Heart left ventricle (tissue), 13 donors: ENCODE measurements around the gene PTBP2.

Source experiments
- POLR2A ChIP-seq, 2 donors: fragments of 450-650 bp; IDR thresholded peaks; one replicate each; pipeline ENCODE4 v1.6.1; 2017; ENCODE audit warnings: antibody characterized with exemption in 2 of 2, mild to moderate bottlenecking in 2 of 2, moderate library complexity in 2 of 2
- TF ChIP-seq, protein P1 (sequence below), 12 donors: fragments of 200-600 bp; sonication (generic) in 4 of 12; IDR thresholded peaks; one replicate each; pipeline versions ENCODE4 v1.5.0 to v1.8.0; 2018 to 2022; ENCODE audit warnings: antibody characterized with exemption in 12 of 12, mild to moderate bottlenecking in 5 of 12
- donor health status: ischemic (EF 13 %, LVEDD 7.1; RV severe dilation, severe dysfunction).
- donor health status: DM: no; HTN: yes; CAD: no.
- donor health status: DM: no; HTN: no; CAD: no.
- donor health status: ischemic (EF 25% LVEDD 6.9; RV normal size, moderate dysfunction).
- donor health status: ischemic (EF 25% LVEDD 5.7; RV mildly dilated, moderate dysfunction).
- donor health status: ischemic (EF 35%, LVEDD 5.7; RV mildly dilated, moderate dysfunction).
- donor health status: nonischemic (EF 11% LVEDD 7.7; RV severe dilation, severe dysfunction).
- donor health status: DM: yes; HTN: yes; CAD: no.
- donor health status: PGD.
- donor health status: ischemic (EF 29% LVEDD 5.4; RV normal size, mild dysfunction).
- donor health status: nonischemic (EF 23%, LVEDD 6.1; RV moderate dilation, normal function).

DNA sequence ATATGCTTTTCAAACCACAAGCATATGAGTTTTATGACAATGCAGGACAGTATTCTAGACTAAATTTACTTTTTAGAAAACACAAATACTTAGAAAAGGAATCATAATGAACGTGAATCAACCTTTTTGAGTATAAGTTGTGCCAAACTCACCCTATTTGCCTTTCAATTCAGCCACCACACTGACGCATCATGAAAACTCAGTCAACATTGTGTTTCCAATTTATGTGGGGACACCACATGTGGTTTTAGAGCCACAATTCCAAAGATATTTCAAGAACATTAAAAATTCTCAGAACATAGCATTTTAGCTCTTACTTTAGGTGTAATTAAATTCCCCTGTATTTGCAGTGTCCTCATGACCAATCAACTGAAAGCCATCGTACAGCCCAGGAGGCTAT, 118.8 kb downstream of the PTBP2 start:
- TF ChIP-seq, protein P1, sequence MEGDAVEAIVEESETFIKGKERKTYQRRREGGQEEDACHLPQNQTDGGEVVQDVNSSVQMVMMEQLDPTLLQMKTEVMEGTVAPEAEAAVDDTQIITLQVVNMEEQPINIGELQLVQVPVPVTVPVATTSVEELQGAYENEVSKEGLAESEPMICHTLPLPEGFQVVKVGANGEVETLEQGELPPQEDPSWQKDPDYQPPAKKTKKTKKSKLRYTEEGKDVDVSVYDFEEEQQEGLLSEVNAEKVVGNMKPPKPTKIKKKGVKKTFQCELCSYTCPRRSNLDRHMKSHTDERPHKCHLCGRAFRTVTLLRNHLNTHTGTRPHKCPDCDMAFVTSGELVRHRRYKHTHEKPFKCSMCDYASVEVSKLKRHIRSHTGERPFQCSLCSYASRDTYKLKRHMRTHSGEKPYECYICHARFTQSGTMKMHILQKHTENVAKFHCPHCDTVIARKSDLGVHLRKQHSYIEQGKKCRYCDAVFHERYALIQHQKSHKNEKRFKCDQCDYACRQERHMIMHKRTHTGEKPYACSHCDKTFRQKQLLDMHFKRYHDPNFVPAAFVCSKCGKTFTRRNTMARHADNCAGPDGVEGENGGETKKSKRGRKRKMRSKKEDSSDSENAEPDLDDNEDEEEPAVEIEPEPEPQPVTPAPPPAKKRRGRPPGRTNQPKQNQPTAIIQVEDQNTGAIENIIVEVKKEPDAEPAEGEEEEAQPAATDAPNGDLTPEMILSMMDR (IDR thresholded peaks at IDR 0.05): no peak
- TF ChIP-seq POLR2A (IDR thresholded peaks at IDR 0.05): no peak
